ENCODE data around the gene ERMP1.
A peak's percentile ranks its signal among the peaks of the same experiment; 100 is the strongest.

The ERMP1 gene

GRCh38 chr9:5852987-5853386 is 20.1 kb upstream of the ERMP1 start:
- DNase-seq (ENCODE audit: low read depth): no peak

- DNase-seq (ENCODE audit: low read depth): peak; percentile 16
Observed at GRCh38 chr9:5851445-5851844, 18.5 kb upstream of the ERMP1 start.

GRCh38 chr9:5850724-5851122 is 17.8 kb upstream of the ERMP1 start:
- no peak for DNase-seq (ENCODE audit: low read depth)

- DNase-seq (ENCODE audit: low read depth): no peak
Observed at GRCh38 chr9:5848372-5848882, 15.5 kb upstream of the ERMP1 start.

GRCh38 chr9:5846501-5846921 is 13.6 kb upstream of the ERMP1 start:
- DNase-seq (ENCODE audit: low read depth): no peak

GRCh38 chr9:5846096-5846495 is 13.2 kb upstream of the ERMP1 start:
- DNase-seq (ENCODE audit: low read depth): no peak

GRCh38 chr9:5845157-5845531 is 12.2 kb upstream of the ERMP1 start:
- DNase-seq (ENCODE audit: low read depth): no peak

GRCh38 chr9:5843794-5844471 is 11.0 kb upstream of the ERMP1 start:
- no peak for DNase-seq (ENCODE audit: low read depth)

GRCh38 chr9:5842929-5843793 is 10.2 kb upstream of the ERMP1 start:
- DNase-seq (ENCODE audit: low read depth): no peak

- no peak for DNase-seq (ENCODE audit: low read depth)
Observed at GRCh38 chr9:5841771-5842573, 9.1 kb upstream of the ERMP1 start.

- no peak for DNase-seq (ENCODE audit: low read depth)
Observed at GRCh38 chr9:5840788-5841187, 7.9 kb upstream of the ERMP1 start.

GRCh38 chr9:5839572-5839902 is 6.6 kb upstream of the ERMP1 start:
- no peak for DNase-seq (ENCODE audit: low read depth)

GRCh38 chr9:5838884-5839571 is 6.1 kb upstream of the ERMP1 start:
- DNase-seq (ENCODE audit: low read depth): peak; percentile 32

GRCh38 chr9:5835808-5836207 is 2.9 kb upstream of the ERMP1 start:
- DNase-seq (ENCODE audit: low read depth): no peak

- DNase-seq (ENCODE audit: low read depth): no peak
Observed at GRCh38 chr9:5834214-5834613, 1.3 kb upstream of the ERMP1 start.

- DNase-seq (ENCODE audit: low read depth): no peak
Observed at GRCh38 chr9:5832071-5832537, 813 bp downstream of the ERMP1 start.

GRCh38 chr9:5825895-5826622 is 6.9 kb downstream of the ERMP1 start:
- DNase-seq (ENCODE audit: low read depth): no peak

- no peak for DNase-seq (ENCODE audit: low read depth)
Observed at GRCh38 chr9:5825223-5825622, 7.7 kb downstream of the ERMP1 start.

- no peak for DNase-seq (ENCODE audit: low read depth)
Observed at GRCh38 chr9:5820425-5820824, 12.5 kb downstream of the ERMP1 start.

- DNase-seq (ENCODE audit: low read depth): no peak
Observed at GRCh38 chr9:5819174-5819573, 13.7 kb downstream of the ERMP1 start.
